GM21515 (cell line): ENCODE measurements around the gene NT5E.

Source experiments
- ATAC-seq: cut with Tn5 transposase; IDR thresholded peaks from one replicate; pipeline ENCODE4 v1.9.1; 2021; ENCODE audit not compliant: unreplicated experiment

The NT5E gene

GRCh38 chr6:85421181-85421580 is 28.7 kb upstream of the NT5E start:
- no peak for ATAC-seq

- no peak for ATAC-seq
Measured at GRCh38 chr6:85421972-85422371, 27.9 kb upstream of the NT5E start.

- ATAC-seq = no peak
Measured at GRCh38 chr6:85422996-85423395, 26.9 kb upstream of the NT5E start.

- ATAC-seq = no peak
Measured at GRCh38 chr6:85424981-85425380, 24.9 kb upstream of the NT5E start.

GRCh38 chr6:85425997-85426396 is 23.9 kb upstream of the NT5E start:
- no peak for ATAC-seq

GRCh38 chr6:85428486-85428885 is 21.4 kb upstream of the NT5E start:
- ATAC-seq = no peak

GRCh38 chr6:85429346-85429745 is 20.5 kb upstream of the NT5E start:
- no peak for ATAC-seq

- ATAC-seq = no peak
Measured at GRCh38 chr6:85431271-85431670, 18.6 kb upstream of the NT5E start.

- no peak for ATAC-seq
Measured at GRCh38 chr6:85432554-85432953, 17.3 kb upstream of the NT5E start.

GRCh38 chr6:85435851-85436250 is 14.0 kb upstream of the NT5E start:
- no peak for ATAC-seq

GRCh38 chr6:85436411-85436810 is 13.5 kb upstream of the NT5E start:
- ATAC-seq = no peak

GRCh38 chr6:85436939-85437495 is 12.9 kb upstream of the NT5E start:
- ATAC-seq = no peak

GRCh38 chr6:85443349-85444117 is 6.3 kb upstream of the NT5E start:
- no peak for ATAC-seq

GRCh38 chr6:85449388-85449817 is 480 bp upstream of the NT5E start:
- ATAC-seq = peak; percentile 81

- ATAC-seq = no peak
Measured at GRCh38 chr6:85451565-85452306, 1.9 kb downstream of the NT5E start.

- no peak for ATAC-seq
Measured at GRCh38 chr6:85452441-85452881, 2.6 kb downstream of the NT5E start.

- no peak for ATAC-seq
Measured at GRCh38 chr6:85453052-85453451, 3.2 kb downstream of the NT5E start.

- no peak for ATAC-seq
Measured at GRCh38 chr6:85453490-85453889, 3.6 kb downstream of the NT5E start.

GRCh38 chr6:85455471-85456026 is 5.7 kb downstream of the NT5E start:
- no peak for ATAC-seq

- ATAC-seq = no peak
Measured at GRCh38 chr6:85456782-85457181, 6.9 kb downstream of the NT5E start.

GRCh38 chr6:85458184-85458583 is 8.3 kb downstream of the NT5E start:
- ATAC-seq = no peak

- ATAC-seq = no peak
Measured at GRCh38 chr6:85458782-85459181, 8.9 kb downstream of the NT5E start.
